Effector CD4-positive, alpha-beta T cell (primary cell): ENCODE results near the gene HOXD3. TPM values are rescaled to one million over a fixed set of nuclear protein-coding genes. Genes with fewer than 3 reads are reported as not detected.

Experiments
- DNase-seq: peaks from one replicate; pipeline ENCODE4 v3.0.0-alpha.2; 2020
- total RNA-seq: gene quantifications from one replicate; lab custom pipeline; 2026; lab: John Stamatoyannopoulos, UW

HOXD3 gene
- not detected for total RNA-seq

- no peak for DNase-seq
Measured at GRCh38 chr2:176156807-176157498, at the start of gene HOXD3. TSS of gene HOXD3 (plus strand) at chr2:176157307. CDS start at chr2:176169115, 11,808 bp downstream.

GRCh38 chr2:176107731-176108181 lies 49.4 kb upstream of the HOXD3 start:
- DNase-seq: no peak

- no peak for DNase-seq
Measured at GRCh38 chr2:176109192-176109901, 47.8 kb upstream of the HOXD3 start.

DNA sequence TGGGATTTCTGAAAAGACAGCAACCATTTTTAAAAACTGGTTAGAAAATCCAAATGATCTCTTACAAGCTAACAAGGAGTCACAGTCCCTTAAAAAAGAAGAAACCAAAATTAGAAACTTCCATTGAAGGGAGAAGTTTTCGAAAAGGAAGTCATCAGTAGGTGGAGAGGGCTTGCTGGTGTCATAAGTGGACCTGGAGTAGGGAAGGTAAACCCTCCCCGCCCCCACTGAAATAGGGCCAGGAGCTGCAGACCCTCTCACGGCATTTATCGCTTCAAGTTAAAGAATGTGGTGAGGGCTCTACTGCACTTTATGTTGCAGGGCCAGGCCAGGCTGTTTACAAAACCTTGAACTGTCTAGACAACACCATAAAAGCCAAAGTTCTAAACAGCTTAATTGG lies 47.2 kb upstream of the HOXD3 start:
- no peak for DNase-seq

DNA sequence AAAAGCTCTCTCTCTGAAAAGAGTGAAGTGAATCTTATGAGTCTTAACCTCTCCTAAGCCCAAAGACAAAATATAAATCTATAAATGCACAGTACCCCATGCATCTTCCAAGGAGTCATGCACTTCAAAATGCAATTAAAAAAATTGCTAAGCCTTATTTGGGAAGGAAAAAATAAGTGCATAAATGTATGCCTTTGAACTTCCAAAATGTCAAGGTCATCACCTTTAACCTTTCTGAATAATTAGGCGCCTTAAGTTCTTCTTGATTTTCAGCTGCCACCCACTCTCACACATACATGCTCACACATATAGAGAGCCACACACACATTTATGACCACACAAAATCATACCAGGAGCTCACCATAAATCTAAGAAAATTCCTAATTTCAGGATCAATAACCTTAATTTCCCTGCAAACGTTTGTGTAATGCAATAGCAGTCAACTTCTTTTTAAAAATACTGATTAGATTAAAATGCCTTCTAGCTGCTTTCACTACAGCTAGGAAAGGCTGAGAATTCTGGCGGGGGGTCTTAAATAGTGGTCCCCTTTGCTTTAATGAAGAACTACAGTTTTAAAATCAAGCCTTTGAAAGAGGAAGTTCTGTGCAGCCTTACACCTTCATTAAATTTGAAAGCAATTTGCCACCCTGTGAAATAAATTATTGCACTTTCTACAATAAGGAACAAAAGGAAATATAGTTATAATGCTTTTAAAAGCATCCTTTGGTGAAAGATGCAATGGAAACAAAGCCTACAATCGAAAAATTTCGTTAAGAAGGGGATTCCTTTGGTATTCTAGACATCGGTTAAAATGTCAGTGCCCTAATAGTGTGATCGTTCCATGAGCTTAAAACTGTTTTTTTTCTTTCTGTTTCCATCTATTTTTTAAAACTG lies 46.4 kb upstream of the HOXD3 start:
- DNase-seq: no peak

GRCh38 chr2:176111309-176111663 lies 45.8 kb upstream of the HOXD3 start:
- DNase-seq: no peak

GRCh38 chr2:176111846-176112374 lies 45.2 kb upstream of the HOXD3 start:
- no peak for DNase-seq

- DNase-seq: no peak
Measured at GRCh38 chr2:176112375-176113302, 44.5 kb upstream of the HOXD3 start.

DNA sequence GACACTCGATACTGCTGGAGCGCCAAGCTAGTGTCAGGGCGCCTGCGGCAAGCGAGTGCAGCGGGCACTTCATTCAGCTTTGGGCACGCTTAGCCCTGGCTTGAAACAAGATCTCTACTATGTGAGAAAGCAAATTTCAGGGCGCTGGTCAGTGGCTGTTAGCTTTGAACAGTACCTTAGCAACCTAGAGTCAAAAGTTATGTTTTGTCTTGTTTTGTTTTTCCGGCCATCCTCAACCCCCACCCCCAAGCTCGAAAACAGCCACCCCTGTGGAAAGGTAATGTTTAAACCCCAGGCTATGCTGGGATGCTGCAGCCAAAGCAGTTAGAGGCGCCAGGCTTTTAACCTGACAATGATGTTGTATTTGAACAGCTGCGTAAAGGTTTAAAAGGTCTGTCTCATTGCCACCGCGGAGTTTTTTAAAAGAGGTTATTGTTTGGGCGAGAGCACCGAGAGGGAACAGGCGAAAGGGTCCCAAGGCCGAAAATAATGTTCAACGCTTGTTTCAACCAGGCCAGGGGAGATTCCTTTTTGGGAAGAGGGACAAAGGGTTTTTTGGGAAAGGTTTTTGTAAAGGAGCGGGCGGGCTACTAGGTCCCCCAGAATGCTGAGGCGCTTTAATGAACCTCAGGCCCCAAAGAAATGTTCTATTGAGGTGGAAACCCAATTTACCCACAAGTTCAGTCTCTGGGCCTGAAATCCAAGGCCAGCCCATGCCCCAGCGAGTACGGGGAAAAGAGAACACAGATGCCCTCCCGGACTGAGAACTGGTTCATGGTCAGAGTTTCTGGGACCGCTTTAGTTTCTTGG lies 42.8 kb upstream of the HOXD3 start:
- DNase-seq: no peak

DNA sequence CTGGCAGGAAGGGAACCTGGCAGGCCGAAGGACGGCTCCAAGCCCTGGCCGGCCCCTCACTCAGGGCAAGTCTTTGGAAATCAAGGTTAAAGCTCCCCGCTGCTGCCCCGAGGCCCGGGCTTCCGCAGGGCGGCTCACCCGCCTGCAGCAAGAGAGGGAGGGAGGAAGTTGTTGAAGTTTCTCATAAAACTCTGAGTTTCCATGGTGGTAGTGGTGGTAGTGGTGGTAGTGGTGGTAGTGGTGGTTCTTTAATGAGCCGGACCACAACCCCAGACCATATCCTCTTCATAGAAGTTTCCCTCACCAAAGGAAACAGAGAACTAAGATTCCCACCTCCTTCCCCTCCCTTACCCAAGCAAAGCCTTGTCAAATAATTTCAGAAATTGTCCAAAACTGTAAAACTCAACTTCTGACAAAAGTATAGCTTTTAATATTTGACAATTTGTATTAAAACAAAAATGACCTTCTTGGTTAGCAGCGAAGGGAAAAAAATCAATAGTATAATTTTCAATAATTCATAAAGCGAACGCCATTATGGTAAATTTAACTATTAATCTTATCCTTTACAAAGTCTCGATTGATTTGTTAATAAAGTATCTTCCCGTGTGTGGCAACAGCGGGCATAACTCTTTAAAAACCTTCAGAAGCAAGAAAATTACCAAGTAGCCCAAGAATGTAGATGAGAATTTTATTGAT lies 42.0 kb upstream of the HOXD3 start:
- DNase-seq: no peak

GRCh38 chr2:176115883-176116813 lies 41.0 kb upstream of the HOXD3 start, which contains the start of gene HOXD10:
TSS of gene HOXD10 (plus strand) at chr2:176116778. CDS start at chr2:176116834, 56 bp downstream.
- DNase-seq: no peak

GRCh38 chr2:176117162-176117822 lies 39.8 kb upstream of the HOXD3 start:
- no peak for DNase-seq

- DNase-seq: no peak
Measured at GRCh38 chr2:176117823-176118371, 39.2 kb upstream of the HOXD3 start.

DNA sequence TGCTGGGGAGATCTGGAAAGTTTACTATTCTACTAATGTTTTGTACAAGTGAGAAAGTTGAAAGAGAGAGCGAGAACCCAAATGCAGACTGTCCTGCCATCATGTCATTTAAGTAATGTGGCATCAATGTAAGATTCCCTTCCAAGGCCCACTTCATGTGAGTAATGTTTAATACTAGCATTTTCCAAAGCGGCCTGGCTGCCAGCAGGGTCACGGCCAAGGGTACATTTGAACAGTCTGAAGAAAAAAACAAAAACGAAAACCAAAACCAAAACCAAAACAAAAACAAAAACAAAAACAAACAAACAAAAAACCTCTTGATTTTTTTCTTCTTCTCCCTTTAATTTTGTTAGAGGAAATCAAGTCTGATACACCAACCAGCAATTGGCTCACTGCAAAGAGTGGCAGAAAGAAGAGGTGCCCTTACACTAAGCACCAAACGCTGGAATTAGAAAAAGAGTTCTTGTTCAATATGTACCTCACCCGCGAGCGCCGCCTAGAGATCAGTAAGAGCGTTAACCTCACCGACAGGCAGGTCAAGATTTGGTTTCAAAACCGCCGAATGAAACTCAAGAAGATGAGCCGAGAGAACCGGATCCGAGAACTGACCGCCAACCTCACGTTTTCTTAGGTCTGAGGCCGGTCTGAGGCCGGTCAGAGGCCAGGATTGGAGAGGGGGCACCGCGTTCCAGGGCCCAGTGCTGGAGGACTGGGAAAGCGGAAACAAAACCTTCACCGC lies 38.3 kb upstream of the HOXD3 start:
- no peak for DNase-seq

DNA sequence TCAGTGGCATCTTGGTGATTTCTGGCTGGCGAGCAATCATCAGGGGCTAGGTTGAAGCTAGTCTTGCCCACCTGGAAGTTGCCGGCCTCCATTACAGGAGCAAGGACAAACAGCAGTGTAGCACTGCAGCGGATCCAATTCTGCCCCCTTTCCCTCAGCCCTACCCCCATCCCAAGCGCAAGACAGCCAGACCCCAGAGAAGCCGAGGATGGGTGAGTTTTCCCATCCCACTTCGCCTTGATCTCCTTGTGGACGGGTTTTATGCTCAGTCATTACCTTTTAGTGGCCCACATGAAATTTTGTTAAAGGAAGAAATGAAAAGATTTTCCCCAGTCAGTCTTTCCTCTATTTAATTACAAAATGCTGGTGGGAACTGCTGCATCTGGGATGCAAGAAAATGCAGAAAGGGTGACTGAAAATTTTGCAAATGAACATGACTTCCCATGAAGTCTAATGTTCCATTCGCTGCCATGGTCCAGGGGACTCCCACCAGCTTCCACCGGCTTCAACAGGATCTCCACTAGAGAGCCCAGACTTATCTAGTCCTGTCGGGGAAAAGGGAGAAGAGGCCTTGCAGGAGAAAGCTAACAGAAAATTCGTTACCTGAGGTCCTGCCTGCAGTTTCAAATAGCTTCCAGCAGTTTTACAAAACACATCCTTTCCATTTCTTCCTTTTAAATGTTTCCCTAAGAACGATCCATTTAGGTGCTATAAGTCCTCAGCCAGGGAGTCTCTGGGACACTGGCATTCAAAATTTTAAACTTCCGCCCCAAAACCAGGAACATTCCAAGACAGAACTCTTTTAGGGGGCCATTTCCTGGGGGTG lies 36.5 kb upstream of the HOXD3 start:
- no peak for DNase-seq
